ENCODE data around the gene SKI.

The SKI gene

DNA sequence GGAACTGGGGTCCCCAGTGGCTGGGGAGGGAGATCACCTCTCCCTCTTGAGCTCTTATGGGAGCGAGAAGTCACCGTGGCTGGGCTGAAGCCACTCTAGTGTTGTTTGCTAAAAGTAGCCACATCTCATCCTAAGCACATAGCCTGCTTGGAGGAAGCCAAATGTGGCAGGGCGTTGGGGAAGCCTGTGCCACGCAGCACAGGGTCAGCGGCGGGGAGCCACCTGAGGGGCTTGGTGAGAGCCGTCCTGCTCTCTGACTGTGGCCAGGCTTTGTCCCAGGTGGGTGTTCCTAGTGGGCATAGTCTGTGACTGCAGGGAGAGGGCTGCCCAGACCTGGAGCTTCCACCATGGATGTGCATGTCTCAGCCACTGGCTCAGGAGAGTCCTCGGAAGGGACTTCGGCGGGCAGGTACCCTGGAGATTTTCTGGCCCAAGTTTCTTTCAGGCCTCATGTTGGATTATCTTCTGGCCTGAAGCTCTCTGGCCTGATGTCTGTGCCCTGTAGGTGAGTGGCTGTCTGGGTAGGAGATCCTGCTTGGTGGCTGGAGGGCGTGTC lies 124.3 kb downstream of the SKI start:
- DNase-seq (ENCODE audit: low read depth): no peak

DNA sequence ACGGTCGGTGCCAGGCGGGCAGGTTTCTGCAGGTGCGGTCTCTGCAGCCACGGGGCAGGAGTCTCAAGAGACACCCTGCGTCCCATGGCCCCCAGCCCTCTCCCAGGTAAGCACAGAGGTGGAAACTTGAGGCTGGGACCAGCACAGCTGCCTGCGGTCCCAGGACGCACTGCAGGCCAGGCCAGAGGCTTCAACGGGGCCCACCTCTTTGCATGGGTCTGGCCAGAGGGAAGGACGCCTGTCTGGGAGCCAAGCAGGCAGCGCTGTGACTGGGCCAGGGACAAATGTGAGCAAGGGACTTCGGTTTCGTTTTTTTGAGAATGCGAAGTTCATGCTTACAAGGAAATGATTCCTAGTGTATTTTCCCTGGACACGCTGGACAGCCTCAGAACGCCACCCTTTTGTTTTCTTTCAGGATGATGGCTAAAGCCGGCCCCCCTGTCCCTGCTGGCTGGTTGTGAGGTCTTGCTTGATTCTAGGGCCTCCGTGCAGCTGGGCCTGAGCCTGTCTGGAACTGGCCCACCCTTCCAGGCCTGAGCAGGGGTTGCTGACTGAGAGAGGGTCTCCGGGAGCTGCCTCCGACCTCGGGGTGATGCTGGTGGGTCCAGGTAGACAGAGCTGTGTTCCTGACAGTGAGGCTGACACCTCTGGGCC lies 124.9 kb downstream of the SKI start:
- no peak for DNase-seq (ENCODE audit: low read depth)

DNA sequence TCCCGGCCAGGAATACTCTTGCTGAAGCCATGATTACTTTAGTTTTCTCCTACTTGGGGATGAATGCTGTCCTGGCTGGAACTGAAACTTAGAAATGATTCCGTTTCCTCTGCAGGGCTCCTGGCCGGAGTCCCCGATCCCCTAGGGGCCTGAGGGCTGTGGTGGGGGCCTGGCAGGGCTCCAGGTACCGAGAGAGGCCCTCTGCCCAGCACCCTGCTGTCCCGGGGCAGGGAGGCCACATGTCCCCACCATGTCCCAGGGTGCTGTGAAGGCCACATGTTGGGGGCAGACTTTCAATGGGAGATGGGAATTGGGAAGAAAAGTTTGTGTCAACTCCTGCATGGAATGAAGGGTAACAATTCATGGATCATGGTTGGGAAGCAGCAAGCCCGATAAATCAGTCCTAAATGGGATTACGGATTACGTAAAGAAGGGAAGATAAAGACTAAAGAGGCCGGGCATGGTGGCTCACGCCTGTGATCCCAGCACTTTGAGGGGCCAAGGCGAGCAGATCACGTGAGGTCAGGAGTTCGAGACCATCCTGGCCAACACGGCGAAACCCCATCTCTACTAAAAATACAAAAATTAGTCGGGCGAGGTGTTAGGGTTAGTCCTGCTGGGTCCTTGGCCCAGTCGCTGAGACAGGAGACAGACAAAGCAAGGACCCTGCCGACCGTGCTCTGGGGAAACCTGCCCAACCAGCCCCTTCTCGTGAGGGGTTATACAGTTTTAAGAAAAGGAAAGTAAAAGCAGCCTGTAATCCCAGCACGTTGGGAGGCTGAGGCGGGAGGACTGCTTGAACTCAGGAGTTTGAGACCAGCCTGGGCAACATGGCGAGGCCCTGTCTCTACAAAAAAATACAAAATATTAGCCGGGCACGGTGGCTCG lies 125.7 kb downstream of the SKI start:
- no peak for DNase-seq (ENCODE audit: low read depth)

DNA sequence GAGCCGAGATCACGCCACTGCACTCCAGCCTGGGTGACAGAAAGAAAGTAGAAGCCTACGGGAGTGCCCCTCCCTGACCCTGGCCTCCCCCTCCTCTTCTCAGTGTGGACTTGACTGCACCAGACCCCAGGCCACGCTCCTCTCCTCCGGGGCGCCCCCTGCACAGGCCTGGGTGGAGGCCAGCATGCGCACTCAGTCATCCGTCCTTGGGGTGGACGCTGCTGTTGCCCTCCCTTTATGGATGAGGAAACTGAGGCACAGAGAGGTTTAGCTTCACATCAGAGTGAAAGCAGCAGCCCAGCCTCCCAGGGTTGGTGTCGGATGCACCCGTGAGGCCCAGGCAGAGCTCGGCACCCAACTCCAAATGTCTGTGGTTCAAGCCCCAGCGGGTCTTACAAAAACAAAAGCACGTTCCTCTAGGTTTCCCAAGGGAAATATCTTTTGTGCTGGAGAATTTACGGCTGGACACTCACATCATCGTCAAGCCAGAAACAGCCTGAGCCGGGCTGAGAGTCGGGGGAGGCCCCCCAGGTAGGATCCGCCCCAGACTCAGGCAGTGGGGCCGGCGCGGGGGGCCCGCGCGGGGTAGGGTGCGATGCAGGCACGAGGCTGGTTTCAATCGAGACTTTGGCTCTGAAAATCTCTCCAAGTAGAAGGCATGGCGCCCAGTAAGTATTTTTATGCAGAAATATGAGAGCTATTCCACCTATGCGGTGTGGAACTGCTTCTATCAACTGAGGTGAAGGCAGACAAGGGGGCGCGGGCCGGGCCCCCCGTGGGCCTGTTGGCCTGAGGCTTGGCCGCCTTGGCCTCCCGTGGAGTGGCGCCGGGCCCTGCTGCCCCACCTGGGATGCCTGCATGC lies 126.6 kb downstream of the SKI start:
- DNase-seq (ENCODE audit: low read depth): no peak

DNA sequence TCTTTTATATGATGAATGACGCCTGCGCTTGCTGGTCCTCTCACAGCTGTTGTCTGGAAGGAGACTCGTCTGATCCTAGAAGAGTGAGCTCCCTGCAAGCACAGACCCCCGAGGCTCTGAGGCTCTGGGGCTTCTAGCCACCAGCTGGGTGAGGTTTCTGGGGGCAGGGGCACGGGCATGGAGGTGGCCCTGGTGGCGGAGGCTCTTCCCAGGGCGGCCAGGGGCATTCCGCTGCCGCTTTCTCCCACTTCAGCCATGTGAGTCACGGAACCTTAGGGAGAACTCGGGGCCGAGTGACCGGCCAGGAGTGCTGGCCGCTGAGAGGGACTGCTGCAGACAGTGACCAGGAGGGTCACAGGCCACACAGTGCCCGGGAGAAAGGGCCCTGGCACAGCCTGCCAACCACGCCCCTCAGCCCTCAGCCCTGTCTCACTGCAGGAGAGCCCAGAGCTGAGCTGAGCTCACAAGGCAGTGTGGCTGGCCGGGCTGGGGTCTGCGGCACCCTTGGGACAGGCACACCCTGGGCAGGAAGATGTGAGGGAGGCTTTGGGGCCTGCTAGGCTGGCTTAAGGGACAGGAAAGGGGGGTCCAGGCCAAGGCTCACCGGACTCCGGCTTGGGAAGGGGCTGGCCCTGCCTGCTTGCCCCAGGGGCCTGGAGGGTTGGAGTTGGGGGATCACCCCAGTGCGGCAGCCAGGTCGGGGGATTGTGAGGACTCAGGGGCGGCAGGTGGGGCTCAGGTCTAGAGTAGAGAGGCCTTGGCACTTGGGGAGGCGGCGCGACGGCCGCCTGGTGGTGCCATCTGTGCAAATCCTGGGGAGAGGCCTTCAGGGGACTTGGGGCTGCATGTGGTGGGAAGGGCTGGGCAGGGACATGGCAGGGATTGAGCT lies 127.5 kb downstream of the SKI start:
- no peak for DNase-seq (ENCODE audit: low read depth)

DNA sequence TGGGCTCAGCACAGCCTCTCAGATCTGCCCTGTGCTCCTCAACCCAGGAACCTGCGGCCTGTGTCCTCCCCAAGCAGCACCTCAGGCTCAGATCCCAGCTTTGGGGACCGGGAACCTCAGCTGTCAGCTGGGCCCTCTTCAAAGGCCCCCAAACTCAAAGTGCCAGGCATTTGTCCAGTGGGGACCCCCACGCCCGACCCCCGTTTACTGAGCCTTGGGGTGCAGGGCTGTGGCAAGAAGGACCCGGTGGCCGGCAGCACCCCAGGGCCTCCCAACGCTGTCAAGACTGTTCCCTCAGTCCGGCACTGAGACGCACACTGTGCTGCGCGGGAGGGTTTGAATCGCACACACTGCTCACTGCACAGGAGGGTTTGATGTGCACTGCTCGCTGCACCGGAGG lies 128.3 kb downstream of the SKI start:
- DNase-seq (ENCODE audit: low read depth): no peak

DNA sequence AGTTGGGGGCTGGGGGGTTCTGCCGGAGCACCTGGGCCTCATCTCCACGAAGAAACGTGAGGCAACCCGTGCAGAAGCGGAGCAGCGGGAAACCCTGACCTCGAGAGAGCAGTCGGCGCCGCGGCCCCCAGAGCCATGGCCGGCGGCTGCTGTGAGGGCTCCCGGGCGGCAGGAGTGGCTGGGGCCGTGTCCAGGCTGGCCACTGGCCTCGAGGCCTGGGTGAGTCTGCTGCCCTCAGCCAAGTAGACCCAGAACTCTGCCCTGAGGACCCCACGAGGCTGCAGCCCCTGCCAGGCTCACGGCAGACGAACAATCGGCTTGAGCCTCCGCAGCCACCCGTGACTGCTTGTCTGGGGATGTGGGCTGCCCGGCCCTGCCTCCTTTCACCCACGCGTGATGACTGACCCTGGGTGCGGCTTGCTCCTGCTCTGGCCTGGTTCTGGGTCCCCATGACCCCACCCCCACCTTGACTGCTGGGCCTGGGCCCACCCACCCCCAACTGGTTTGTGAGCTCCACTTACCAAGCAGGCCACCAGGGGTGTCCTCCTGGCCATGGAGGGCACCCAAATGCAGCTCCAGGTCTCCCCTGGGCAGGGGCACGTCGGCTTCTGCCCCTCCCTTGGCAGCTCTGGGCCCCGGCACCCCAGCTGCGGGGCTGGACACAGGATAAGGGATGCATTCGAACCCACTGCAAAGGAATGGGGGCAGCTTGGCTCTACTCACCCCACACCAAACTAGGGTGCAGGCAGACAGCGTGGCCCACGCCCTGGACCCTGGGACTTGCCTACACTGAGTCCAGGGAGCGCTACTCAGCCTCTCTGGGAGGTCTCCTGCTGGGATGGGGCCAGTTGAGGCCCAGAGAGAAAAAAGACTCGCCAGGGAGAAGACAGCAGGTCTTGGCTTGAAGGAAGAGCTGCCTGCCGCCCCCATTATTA lies 129.1 kb downstream of the SKI start:
- DNase-seq (ENCODE audit: low read depth): no peak

DNA sequence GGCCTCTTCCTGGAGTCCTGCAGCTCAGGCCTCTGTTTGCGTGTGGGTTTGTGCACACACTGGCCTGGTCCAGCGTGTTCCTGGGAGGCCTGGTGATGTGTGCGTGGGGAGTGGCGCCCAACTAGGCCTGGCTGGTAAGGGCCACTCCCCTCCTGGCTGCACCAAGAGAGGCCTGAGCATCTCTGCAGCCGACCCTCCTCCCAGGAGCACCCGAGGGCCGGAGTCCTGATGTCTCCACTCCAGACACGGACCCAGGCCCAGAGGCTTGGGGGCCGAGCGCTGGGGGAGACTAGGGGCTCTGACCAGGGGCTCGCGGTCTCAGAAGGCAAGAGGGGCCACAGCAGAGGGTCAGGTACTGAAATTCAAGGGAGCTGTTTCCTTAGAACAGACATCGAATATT lies 130.0 kb downstream of the SKI start:
- DNase-seq (ENCODE audit: low read depth): no peak

DNA sequence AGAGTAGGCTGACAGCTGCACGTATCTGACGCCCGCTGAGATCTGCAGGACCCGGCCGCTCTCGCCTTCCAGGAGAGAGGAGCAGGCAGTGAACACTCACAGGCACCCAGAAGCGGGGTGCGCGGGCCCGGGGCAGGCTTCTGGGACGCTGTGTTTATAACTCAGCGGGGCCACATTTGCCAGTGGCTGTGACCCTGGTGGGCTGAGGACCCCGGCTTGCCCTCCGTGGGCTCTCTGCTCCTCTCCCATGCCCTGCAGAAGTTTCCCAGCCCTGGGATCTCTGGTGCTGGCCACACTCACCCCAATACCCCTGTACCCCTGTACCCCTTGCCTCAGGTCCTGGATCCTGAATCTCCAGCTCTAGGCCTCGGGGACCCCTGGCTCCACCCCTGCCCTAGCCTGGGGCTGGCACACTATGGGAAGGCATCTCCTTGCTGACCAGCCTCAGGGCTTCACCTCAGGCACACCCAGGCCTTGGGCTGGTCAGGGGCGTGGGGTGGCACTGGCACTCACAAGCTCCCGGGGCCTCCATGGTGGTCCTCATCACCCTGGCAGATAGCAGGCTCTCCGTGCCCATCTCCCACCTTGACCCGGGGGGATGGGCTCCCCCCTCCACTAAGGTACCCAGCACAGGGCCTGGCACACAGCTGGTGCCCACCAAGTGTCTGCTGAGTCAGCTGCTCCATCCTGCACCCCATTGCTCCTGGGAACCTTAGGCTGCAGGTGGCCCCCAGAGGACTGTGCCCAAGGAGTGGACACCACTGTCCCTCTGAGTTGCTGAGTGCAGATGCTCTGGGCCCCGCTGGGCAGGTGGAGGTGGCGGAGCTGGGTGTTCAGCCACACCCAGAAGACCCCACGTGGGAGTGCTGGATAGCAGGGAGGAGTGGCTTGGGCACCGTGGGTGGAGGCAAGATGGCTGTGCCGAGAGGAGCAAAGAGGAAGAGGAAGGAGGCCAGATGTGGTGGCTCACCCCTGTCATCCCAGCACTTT lies 130.8 kb downstream of the SKI start:
- DNase-seq (ENCODE audit: low read depth): no peak
